Keratinocyte (primary cell): ENCODE measurements around the gene NUP98. TPM values are rescaled to one million over a fixed set of nuclear protein-coding genes. Genes with fewer than 3 reads are reported as not detected.

Experiments used
- DNase-seq: peaks from one replicate; pipeline ENCODE4 v3.0.0-alpha.2; 2011; ENCODE audit warnings: low read depth, missing footprints, low spot score
- FAIRE-seq: peaks from 2 replicates; lab custom pipeline; 2011; peaks lifted over from hg19 to GRCh38; lab: Jason Lieb, UNC
- H2AFZ ChIP-seq: 2 replicates; pipeline ENCODE4 v1.6.0; 2012; ENCODE audit warnings: low read length, control low read depth, inconsistent platforms; ENCODE audit not compliant: control insufficient read depth
- H3K27ac ChIP-seq: 2 replicates; pipeline ENCODE4 v1.5.1; 2011; ENCODE audit warnings: low read length; ENCODE audit not compliant: control insufficient read depth, insufficient read depth
- H3K27me3 ChIP-seq: 3 replicates; pipeline ENCODE4 v1.6.0; 2011; ENCODE audit warnings: low read length; ENCODE audit not compliant: control insufficient read depth, insufficient read depth; ENCODE audit errors: extremely low read depth
- H3K36me3 ChIP-seq, 2 experiments: 2 replicates in 1 of 2; 3 replicates in 1 of 2; pipeline ENCODE4 v1.5.1; 2011; ENCODE audit warnings: low read length in 2 of 2, mild to moderate bottlenecking in 1 of 2; ENCODE audit not compliant: control insufficient read depth in 2 of 2, insufficient read depth in 2 of 2; ENCODE audit errors: extremely low read depth in 1 of 2
- H3K4me1 ChIP-seq: 3 replicates; pipeline ENCODE4 v1.5.1; 2011; ENCODE audit warnings: low read length; ENCODE audit not compliant: control insufficient read depth, insufficient read depth; ENCODE audit errors: extremely low read depth
- H3K4me2 ChIP-seq: 3 replicates; pipeline ENCODE4 v1.6.0; 2011; ENCODE audit warnings: low read depth, low read length; ENCODE audit not compliant: control insufficient read depth, insufficient read depth; ENCODE audit errors: extremely low read depth
- H3K4me3 ChIP-seq, 3 experiments: fragments of 200-600 bp in 1 of 3; sonication (generic) in 1 of 3; 2 replicates in 2 of 3; 3 replicates in 1 of 3; pipeline ENCODE4 v1.5.1; 2011 to 2016; ENCODE audit warnings: low read length in 3 of 3, mild to moderate bottlenecking in 3 of 3, control low read depth in 2 of 3, inconsistent platforms in 1 of 3, low read depth in 1 of 3, mixed read lengths in 1 of 3, mixed run types in 1 of 3, moderate library complexity in 1 of 3; ENCODE audit not compliant: control insufficient read depth in 2 of 3, insufficient read depth in 2 of 3; ENCODE audit errors: extremely low read depth in 1 of 3
- H3K79me2 ChIP-seq: 2 replicates; pipeline ENCODE4 v1.6.0; 2012; ENCODE audit warnings: low read length; ENCODE audit not compliant: control insufficient read depth, insufficient read depth
- H3K9ac ChIP-seq: 3 replicates; pipeline ENCODE4 v1.6.0; 2011; ENCODE audit warnings: low read length; ENCODE audit not compliant: control insufficient read depth, insufficient read depth; ENCODE audit errors: extremely low read depth
- H3K9me1 ChIP-seq: 3 replicates; pipeline ENCODE4 v1.6.0; 2011; ENCODE audit warnings: low read length; ENCODE audit not compliant: control insufficient read depth, insufficient read depth; ENCODE audit errors: extremely low read depth
- H3K9me3 ChIP-seq: 2 replicates; pipeline ENCODE4 v1.5.1; 2012; ENCODE audit warnings: low read depth, low read length; ENCODE audit not compliant: control insufficient read depth
- H4K20me1 ChIP-seq: 3 replicates; pipeline ENCODE4 v1.6.0; 2011; ENCODE audit warnings: low read length; ENCODE audit not compliant: control insufficient read depth, insufficient read depth; ENCODE audit errors: extremely low read depth
- EZH2 ChIP-seq: IDR thresholded peaks from one replicate; pipeline ENCODE4 v1.6.1; 2012; ENCODE audit warnings: inconsistent platforms, mild to moderate bottlenecking, low read length, moderate library complexity
- dilution Hi-C: fragments of 300-500 bp; cut with MboI; formaldehyde crosslinking; loops from one replicate; pipeline ENCODE4 v1.7.0; 2020; ENCODE audit warnings: low sequenced_read_pairs; ENCODE audit not compliant: extremely low pct_ligation_motif_present
- polyA plus RNA-seq, 5 experiments: library from polyadenylated mRNA; depleted of rRNA in 3 of 5; stranded (reverse) in 3 of 5; stranded (forward) in 1 of 5; unstranded in 1 of 5; fragments of >200 nt; gene quantifications; 1 replicate in 1 of 5; 2 replicates in 3 of 5; 3 replicates in 1 of 5; pipeline versions ENCODE4 v1.2.1 to v1.2.3, GENCODE V29; 2011 to 2012; ENCODE audit warnings: missing spikeins in 2 of 5, low read depth in 1 of 5, low replicate concordance in 1 of 5
- TF ChIP-seq, protein P1 (sequence below), 3 experiments: IDR thresholded peaks in 1 of 3; conservative IDR thresholded peaks in 1 of 3; optimal IDR thresholded peaks in 1 of 3; 2 replicates in 2 of 3; 3 replicates in 1 of 3; pipeline versions ENCODE3 to v1.5.1; 2011; ENCODE audit warnings: low read length in 3 of 3, mild to moderate bottlenecking in 3 of 3, moderate library complexity in 2 of 3, control low read depth in 1 of 3, inconsistent platforms in 1 of 3; ENCODE audit not compliant: insufficient read depth in 2 of 3; ENCODE audit errors: extremely low read depth in 1 of 3

Gene NUP98
- polyA plus RNA-seq, 1 donor (not counting 4 experiments of a cell fraction or from before 2014, with no cell fraction given), result 66.9 TPM

- Histone ChIP-seq H3K4me3 (no peak overlapping the region), H3K9ac (no peak overlapping the region), H3K27me3 (no peaks in the 10 kb centered on the region), H4K20me1 (no peaks in the 10 kb centered on the region), H3K4me2 (no peak overlapping the region), H3K36me3 (peaks cover 0 to 9% of the 10 kb centered on the region in 2 experiments), H3K79me2 (no peaks in the 10 kb centered on the region), H3K4me1 (no peaks in the 10 kb centered on the region), H3K27ac (no peak overlapping the region), H3K9me1 (no peaks in the 10 kb centered on the region), H3K9me3 (no peaks in the 10 kb centered on the region), H2AFZ (no peak overlapping the region)
- no peak for FAIRE-seq
- no peak for TF ChIP-seq EZH2
- TF ChIP-seq, protein P1, sequence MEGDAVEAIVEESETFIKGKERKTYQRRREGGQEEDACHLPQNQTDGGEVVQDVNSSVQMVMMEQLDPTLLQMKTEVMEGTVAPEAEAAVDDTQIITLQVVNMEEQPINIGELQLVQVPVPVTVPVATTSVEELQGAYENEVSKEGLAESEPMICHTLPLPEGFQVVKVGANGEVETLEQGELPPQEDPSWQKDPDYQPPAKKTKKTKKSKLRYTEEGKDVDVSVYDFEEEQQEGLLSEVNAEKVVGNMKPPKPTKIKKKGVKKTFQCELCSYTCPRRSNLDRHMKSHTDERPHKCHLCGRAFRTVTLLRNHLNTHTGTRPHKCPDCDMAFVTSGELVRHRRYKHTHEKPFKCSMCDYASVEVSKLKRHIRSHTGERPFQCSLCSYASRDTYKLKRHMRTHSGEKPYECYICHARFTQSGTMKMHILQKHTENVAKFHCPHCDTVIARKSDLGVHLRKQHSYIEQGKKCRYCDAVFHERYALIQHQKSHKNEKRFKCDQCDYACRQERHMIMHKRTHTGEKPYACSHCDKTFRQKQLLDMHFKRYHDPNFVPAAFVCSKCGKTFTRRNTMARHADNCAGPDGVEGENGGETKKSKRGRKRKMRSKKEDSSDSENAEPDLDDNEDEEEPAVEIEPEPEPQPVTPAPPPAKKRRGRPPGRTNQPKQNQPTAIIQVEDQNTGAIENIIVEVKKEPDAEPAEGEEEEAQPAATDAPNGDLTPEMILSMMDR (optimal IDR thresholded peaks at IDR 0.05 in 1 of 3, IDR thresholded peaks at IDR 0.05 in 1 of 3, conservative IDR thresholded peaks at IDR 0.05 in 1 of 3; ENCODE audit: extremely low read depth in 1 of 3, insufficient read depth in 2 of 3, low read length in 3 of 3), result no peak
- DNase-seq, result no peak
- dilution Hi-C loops, result no loop called here
These were observed 136.4 kb downstream of the NUP98 start for GRCh38 chr11:3660960-3661359.

DNA sequence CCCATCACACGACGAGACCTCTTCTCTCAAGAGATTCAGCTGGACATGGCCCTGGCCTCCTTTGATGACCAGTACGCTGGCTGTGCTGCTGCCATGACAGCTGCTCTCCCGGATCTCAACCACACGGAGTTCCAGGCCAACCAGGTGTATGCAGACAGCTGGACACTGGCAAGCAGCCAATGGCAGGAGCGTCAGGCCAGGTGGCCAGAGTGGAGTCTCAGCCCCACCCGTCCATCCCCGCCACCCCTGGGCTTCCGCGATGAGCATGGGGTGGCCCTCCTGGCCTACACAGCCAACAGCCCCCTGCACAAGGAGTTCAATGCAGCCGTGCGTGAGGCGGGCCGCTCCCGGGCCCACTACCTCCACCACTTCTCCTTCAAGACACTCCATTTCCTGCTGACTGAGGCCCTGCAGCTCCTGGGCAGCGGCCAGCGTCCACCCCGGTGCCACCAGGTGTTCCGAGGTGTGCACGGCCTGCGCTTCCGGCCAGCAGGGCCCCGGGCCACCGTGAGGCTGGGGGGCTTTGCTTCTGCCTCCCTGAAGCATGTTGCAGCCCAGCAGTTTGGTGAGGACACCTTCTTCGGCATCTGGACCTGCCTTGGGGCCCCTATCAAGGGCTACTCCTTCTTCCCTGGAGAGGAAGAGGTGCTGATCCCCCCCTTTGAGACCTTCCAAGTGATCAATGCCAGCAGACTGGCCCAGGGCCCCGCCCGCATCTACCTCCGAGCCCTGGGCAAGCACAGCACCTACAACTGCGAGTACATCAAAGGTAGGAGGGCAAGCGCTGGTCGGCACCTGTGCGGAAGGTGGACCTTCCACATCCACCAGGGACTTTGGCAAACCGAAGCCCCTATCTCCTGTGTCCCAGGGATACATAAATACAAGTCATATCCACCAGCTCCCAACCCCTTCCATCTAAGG is 137.5 kb downstream of the NUP98 start:
- no peaks in the 10 kb centered on the region for H3K9me3 ChIP-seq
- H3K9me1 ChIP-seq, result no peaks in the 10 kb centered on the region
- DNase-seq, result no peak
- H3K27me3 ChIP-seq, result peaks cover 4% of the 10 kb centered on the region
- FAIRE-seq, result no peak
- H3K36me3 ChIP-seq, result peaks cover 0 to 3% of the 10 kb centered on the region in 2 experiments
- dilution Hi-C loops, result no loop called here
- no peak for TF ChIP-seq EZH2
- TF ChIP-seq, protein P1 (optimal IDR thresholded peaks at IDR 0.05 in 1 of 3, IDR thresholded peaks at IDR 0.05 in 1 of 3, conservative IDR thresholded peaks at IDR 0.05 in 1 of 3; ENCODE audit: extremely low read depth in 1 of 3, insufficient read depth in 2 of 3, low read length in 3 of 3), result no peak
- no peak overlapping the region for H2AFZ ChIP-seq
- no peak overlapping the region for H3K4me2 ChIP-seq
- no peaks in the 10 kb centered on the region for H3K79me2 ChIP-seq
- no peak overlapping the region for H3K27ac ChIP-seq
- H3K4me1 ChIP-seq, result no peaks in the 10 kb centered on the region
- no peak overlapping the region for H3K9ac ChIP-seq
- H3K4me3 ChIP-seq, result no peak overlapping the region
- H4K20me1 ChIP-seq, result no peaks in the 10 kb centered on the region
